ENCODE measurements around the gene ANKRD16. TPM values are rescaled to one million over a fixed set of nuclear protein-coding genes. Genes with fewer than 3 reads are reported as not detected.

The ANKRD16 gene
- total and polyA plus RNA-seq, 2 of the 8 experiments (the other 6 are each of a cell fraction or from before 2014, with no cell fraction given): 8.2 to 12.7 TPM

DNA sequence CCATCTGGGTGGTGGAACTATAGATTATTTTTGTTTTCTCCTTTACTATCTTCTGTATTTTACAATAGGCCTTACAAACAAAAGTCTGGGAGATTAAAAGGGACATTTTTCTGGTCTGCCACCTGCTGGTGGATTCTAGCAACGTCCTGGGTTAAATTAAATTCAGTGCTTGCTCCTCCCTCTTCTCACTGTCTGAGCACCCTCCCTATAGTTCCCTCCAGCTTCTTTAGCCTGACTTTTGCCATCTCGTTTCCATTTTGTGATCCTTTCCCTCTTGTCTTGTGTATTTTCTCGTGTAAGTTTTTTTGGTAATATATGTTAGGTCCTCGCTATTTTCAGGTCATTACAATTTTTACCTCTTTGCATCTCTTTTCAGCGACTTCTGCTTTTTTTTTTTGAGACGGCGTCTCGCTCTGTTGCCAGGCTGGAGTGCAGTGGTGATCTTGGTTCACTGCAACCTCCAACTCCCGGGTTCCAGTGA, 16.1 kb downstream of the ANKRD16 start:
- Histone ChIP-seq H2BK12ac (ENCODE audit: low read depth, low read length) (no peak overlapping the region), H3K27me3 (replicated peaks in 1 of 4; ENCODE audit: control insufficient read depth in 3 of 4, extremely low read depth in 1 of 4, insufficient read depth in 3 of 4, low read length in 3 of 4) (no peaks in the 10 kb centered on the region), H3K4me3 (ENCODE audit: extremely low read depth in 1 of 4, insufficient read depth in 2 of 4, low read depth in 3 of 4, low read length in 4 of 4) (no peak overlapping the region), H3K14ac (ENCODE audit: insufficient read length) (no peak overlapping the region), H2AFZ (ENCODE audit: low read length) (no peak overlapping the region), H2BK120ac (replicated peaks; ENCODE audit: low read depth, low read length) (no peak overlapping the region), H3K9me3 (ENCODE audit: insufficient read depth in 2 of 2, low read depth in 1 of 2, low read length in 1 of 2) (no peaks in the 10 kb centered on the region), H3K4me1 (replicated peaks in 1 of 4; ENCODE audit: control insufficient read depth in 3 of 4, insufficient read depth in 4 of 4, low read length in 3 of 4) (no peaks in the 10 kb centered on the region; a peak in 1 of 7 replicates), H3K9ac (replicated peaks in 1 of 4; ENCODE audit: extremely low read depth in 1 of 4, low read depth in 3 of 4, low read length in 3 of 4) (no peak overlapping the region), H4K5ac (ENCODE audit: insufficient read length, low read depth, low read length) (no peak overlapping the region), H3K79me1 (ENCODE audit: low read depth, low read length) (no peaks in the 10 kb centered on the region), H2AK5ac (ENCODE audit: low read depth, low read length) (no peak overlapping the region), H3K23me2 (ENCODE audit: low read depth, low read length) (no peaks in the 10 kb centered on the region), H2BK5ac (ENCODE audit: low read depth, low read length) (no peak overlapping the region), H3K27ac (ENCODE audit: low read depth, low read length) (no peak overlapping the region), H3K23ac (ENCODE audit: insufficient read length) (no peak overlapping the region), H3K18ac (ENCODE audit: extremely low read depth, low read length) (no peak overlapping the region), H3K4me2 (ENCODE audit: insufficient read depth in 1 of 2, low read depth in 2 of 2, low read length in 2 of 2) (no peak overlapping the region), H3K56ac (replicated peaks; ENCODE audit: insufficient read length, low read depth, low read length) (no peak overlapping the region), H4K91ac (replicated peaks; ENCODE audit: insufficient read length, low read length) (no peak overlapping the region), H4K8ac (ENCODE audit: extremely low read depth, insufficient read depth, low read length) (no peak overlapping the region), H3K79me2 (ENCODE audit: control insufficient read depth in 1 of 2, insufficient read depth in 2 of 2, low read length in 2 of 2) (no peaks in the 10 kb centered on the region), H2BK20ac (ENCODE audit: low read length) (no peak overlapping the region), H2BK15ac (ENCODE audit: low read length) (no peak overlapping the region), H3K4ac (replicated peaks; ENCODE audit: insufficient read length, low read depth, low read length) (no peak overlapping the region), H4K20me1 (replicated peaks in 1 of 2; ENCODE audit: control insufficient read depth in 1 of 2, insufficient read depth in 2 of 2, low read length in 2 of 2) (peaks cover 0 to 5% of the 10 kb centered on the region in 2 experiments), H3K36me3 (ENCODE audit: control insufficient read depth in 2 of 4, insufficient read depth in 4 of 4, low read length in 3 of 4) (peaks cover 8 to 38% (median 17%) of the 10 kb centered on the region in 4 experiments; a peak in 7 of 8 replicates)
- FAIRE-seq (peak; percentile 58), DNase-seq (ENCODE audit: low read depth in 1 of 2, low spot score in 2 of 2) (peak in 1 of 2 experiments; percentile 79)
- ChIA-PET POLR2A (ENCODE audit: partially characterized antibody) (interaction anchor here (1.0 to 5.3 kb wide), 6 partner anchors 15 to 68 kb away, joined by 3 to 22 read pairs (median 6); partner anchors contain the start of genes ANKRD16, FBH1 and GDI2), CTCF (ENCODE audit: partially characterized antibody) (interaction anchor here (0.5 to 4.9 kb wide), 20 partner anchors 10 to 877 kb away, joined by 3 to 70 read pairs (median 5); partner anchors contain the start of genes ANKRD16 and FBH1)
- TF ChIP-seq, protein P1, sequence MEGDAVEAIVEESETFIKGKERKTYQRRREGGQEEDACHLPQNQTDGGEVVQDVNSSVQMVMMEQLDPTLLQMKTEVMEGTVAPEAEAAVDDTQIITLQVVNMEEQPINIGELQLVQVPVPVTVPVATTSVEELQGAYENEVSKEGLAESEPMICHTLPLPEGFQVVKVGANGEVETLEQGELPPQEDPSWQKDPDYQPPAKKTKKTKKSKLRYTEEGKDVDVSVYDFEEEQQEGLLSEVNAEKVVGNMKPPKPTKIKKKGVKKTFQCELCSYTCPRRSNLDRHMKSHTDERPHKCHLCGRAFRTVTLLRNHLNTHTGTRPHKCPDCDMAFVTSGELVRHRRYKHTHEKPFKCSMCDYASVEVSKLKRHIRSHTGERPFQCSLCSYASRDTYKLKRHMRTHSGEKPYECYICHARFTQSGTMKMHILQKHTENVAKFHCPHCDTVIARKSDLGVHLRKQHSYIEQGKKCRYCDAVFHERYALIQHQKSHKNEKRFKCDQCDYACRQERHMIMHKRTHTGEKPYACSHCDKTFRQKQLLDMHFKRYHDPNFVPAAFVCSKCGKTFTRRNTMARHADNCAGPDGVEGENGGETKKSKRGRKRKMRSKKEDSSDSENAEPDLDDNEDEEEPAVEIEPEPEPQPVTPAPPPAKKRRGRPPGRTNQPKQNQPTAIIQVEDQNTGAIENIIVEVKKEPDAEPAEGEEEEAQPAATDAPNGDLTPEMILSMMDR (IDR thresholded peaks at IDR 0.05; ENCODE audit: control extremely low read depth in 1 of 3, insufficient read depth in 1 of 3, low read depth in 1 of 3, low read length in 3 of 3): peak in 2 of 3 experiments; percentile 59 to 73; a peak in 3 of 4 replicates
- no peak for TF ChIP-seq BCL11A (IDR thresholded peaks at IDR 0.05; ENCODE audit: low read depth in 2 of 2, low read length in 2 of 2)
- no peak for TF ChIP-seq RNF2 (IDR thresholded peaks at IDR 0.05; ENCODE audit: borderline replicate concordance, low read depth, low read length, missing control alignments, poor library complexity, severe bottlenecking)
- peak; percentile 48 to 53 for TF ChIP-seq RAD21 (IDR thresholded peaks at IDR 0.05 in 1 of 2, conservative IDR thresholded peaks at IDR 0.05 in 1 of 2; ENCODE audit: low read depth in 2 of 2, low read length in 2 of 2)
- 67% methylated on average over 8 of the region's 9 CpGs; no CpG with 5 or more reads in 1 of the 2 experiments for whole genome bisulfite sequencing, 2 experiments (ENCODE audit: extremely low coverage in 1 of 2, insufficient coverage in 1 of 2, insufficient read length in 1 of 2, insufficient replicate concordance in 2 of 2, low coverage in 1 of 2, low lambda C conversion rate in 2 of 2, missing lambda C conversion rate in 1 of 2)
